Cardiac fibroblast (primary cell): ENCODE data around the gene ZNF77.

Experiments
- DNase-seq, 2 donors: peaks; one replicate each; pipeline versions ENCODE4 v3.0.0 to v3.0.0-alpha.2; 2010; ENCODE audit warnings: low read depth in 2 of 2
- H3K4me3 ChIP-seq, 2 donors: replicated peaks in 1 of 2; 1 replicate in 1 of 2; 2 replicates in 1 of 2; pipeline ENCODE4 v1.5.1; 2011; ENCODE audit warnings: low read depth in 2 of 2, low read length in 2 of 2, mild to moderate bottlenecking in 2 of 2, moderate library complexity in 1 of 2
- TF ChIP-seq, protein P1 (sequence below): IDR thresholded peaks from one replicate; pipeline ENCODE4 v1.5.1; 2011; ENCODE audit warnings: low read depth, mild to moderate bottlenecking, low read length, inconsistent platforms

The ZNF77 gene

DNA sequence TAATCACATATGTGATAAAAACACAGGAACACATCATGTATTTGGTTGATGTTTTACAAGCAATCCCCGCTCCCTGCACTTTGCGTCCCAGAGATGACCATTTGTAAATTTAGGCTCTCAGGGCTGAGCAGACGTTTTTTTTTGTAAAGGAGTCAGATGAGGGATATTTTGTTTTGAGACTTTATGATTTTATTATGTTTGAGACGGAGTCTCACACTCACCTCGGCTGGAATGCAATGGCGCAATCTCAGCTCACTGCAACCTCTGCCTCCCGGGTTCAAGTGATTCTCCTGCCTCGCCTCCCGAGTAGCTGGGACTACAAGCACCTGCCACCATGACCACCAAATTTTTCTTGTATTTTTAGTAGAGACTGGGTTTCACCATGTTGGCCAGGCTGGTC lies 34.0 kb upstream of the ZNF77 start:
- DNase-seq = peak; percentile 24 to 34
- no peak overlapping the region for H3K4me3 ChIP-seq

DNA sequence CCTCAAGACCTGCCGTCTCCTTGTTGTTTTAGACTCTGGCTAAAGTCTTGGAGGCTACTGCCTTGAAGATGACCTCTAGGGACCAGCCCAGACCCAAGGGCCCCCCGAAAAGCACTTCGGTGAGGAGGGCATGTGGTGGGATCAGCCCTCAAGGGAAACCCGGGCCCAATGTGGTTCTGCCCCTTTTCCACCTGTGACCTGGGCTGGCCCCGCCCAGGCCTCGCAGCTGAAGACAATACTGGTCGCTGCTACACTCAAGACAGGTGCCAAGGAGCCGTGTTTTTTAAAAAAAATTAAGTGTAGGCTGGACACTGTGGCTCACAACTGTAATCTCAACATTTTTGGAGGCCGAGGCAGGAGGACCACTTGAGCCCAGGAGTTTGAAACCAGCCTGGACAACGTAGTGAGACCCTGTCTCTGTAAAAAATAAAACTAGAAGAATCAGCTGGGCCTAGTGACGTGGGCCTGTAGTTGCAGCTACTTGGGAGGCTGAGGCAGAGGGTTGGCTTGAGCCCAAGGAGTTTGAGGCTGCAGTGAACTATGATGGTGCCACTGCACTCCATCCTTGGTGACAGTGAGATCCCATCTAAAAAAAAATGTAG lies 33.5 kb upstream of the ZNF77 start:
- TF ChIP-seq, protein P1, sequence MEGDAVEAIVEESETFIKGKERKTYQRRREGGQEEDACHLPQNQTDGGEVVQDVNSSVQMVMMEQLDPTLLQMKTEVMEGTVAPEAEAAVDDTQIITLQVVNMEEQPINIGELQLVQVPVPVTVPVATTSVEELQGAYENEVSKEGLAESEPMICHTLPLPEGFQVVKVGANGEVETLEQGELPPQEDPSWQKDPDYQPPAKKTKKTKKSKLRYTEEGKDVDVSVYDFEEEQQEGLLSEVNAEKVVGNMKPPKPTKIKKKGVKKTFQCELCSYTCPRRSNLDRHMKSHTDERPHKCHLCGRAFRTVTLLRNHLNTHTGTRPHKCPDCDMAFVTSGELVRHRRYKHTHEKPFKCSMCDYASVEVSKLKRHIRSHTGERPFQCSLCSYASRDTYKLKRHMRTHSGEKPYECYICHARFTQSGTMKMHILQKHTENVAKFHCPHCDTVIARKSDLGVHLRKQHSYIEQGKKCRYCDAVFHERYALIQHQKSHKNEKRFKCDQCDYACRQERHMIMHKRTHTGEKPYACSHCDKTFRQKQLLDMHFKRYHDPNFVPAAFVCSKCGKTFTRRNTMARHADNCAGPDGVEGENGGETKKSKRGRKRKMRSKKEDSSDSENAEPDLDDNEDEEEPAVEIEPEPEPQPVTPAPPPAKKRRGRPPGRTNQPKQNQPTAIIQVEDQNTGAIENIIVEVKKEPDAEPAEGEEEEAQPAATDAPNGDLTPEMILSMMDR = no peak
- H3K4me3 ChIP-seq = no peak overlapping the region
- peak; percentile 12 to 15 for DNase-seq

More for the DNA sequence above, 34.0 kb upstream of the ZNF77 start:
- TF ChIP-seq, protein P1 = no peak

DNA sequence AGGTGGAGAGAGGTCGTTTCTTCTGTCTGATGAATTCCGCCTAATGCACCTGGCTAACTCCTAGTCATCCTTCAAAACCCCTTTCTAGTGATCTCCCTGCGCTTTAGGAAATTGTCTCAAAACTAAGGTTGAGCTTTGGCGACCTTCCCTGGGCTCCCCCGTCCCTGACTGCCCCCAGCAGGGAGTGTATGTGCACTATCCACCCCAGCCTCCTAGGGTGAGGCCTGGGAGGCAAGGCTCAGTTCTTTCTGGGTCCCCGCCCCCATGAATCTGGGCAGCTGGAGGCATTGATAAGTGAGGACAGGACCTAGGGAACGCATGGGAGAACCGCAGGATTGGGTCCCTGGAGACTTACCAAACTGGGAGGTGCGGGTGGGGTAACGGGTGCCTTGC lies 33.0 kb upstream of the ZNF77 start:
- DNase-seq = peak in 1 of 2 donors; percentile 16

DNA sequence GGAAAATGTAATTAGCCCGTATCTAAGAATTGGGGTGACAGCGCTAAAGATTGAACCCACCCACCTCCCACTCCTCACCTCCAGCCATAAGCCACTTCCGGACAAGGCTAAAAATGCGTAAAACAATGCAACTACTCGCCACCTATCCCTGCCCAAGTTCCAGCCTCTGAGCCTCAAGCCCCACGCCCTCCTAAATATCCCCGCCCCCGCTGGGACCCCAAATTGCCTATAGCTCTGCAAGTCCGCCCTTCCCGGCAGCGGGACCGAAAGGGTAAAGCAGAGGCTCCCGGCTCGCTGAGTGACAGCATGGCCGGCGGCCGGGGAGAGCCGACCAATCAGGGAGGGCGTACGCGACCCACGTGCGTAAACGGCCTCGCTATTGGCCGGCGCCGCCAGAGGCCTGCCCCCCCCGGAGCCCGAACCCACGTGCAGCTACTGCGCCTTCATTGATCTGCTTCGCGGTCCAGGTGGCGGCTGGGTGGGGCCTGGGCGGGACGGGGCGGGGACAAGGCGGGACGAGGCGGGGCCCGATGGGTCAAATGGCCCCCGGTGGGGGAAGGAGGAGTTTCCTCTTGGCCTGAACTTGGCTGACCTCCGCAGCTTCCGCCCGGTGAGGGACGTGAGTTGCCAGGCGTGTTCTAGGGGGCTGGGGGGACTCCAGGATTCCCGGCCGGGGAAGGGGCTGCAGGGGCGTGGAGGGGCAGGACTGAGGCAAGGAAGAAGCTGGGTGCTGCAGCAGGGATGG lies 32.4 kb upstream of the ZNF77 start, which contains the start of gene TLE6:
TLE6 (plus strand) TSS at position 564 of the 745 bp plus-strand sequence. CDS start 670 bp downstream, outside the sequence.
- peak within 1 kb of the TSS; percentile 50 to 62 for H3K4me3 ChIP-seq
- TF ChIP-seq, protein P1 = no peak
- peak; percentile 93 to 97 for DNase-seq

More for the DNA sequence above, 33.0 kb upstream of the ZNF77 start:
- TF ChIP-seq, protein P1 = no peak
- H3K4me3 ChIP-seq = peak overlapping the region in 1 of 2 donors; percentile 33

DNA sequence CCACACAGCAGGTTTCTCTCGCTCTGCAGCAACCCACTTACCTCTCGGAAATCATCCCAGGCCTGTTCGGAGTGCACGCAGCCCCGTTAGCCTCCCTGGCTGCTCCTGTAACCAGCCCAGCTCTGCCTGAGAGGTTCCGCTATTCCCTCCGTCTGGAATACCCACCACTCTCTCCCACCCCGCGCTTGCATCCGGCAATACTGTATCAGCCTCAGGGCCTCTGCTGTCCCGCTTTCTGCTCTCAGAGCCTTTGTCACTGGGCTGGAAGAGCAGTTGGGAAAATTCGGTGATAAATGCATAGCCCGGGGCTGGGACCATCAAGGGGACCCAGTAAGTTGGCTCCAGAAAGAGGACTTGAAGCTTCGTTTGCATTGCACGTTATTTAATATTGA lies 31.8 kb upstream of the ZNF77 start:
- H3K4me3 ChIP-seq = peak overlapping the region; percentile 50 to 62

DNA sequence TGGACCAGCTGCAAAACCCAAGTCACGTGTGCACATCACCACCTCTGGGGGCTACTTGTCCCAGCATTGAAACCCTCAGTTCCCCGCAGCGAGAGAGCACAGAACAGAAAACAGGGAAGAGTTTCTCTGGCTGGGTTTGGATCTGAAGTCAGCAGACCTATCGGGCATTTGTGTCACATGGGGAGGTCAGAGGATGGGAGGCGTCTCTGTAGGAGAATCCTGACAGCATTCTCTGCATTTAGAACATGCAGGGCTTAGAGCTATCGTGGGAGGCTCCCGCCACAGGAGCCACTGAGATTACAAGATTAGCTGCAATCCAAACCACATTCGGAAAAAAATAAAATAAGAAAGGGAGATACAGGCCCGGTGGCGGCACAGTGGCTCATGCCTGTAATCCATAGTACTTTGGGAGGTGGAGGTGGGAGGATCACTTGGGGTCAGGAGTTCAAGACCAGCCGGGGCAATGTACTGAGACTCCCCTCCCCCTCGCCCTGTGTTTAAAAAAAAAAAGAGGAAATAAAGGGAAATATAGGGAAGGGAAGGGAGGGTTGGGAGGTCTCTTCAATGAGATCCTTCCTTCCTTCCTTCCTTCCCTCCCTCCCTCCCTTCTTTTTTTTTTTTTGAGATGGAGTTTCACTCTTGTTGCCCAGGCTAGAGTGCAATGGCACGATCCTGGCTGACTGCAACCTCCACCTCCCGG lies 29.7 kb upstream of the ZNF77 start:
- peak; percentile 37 to 81 for DNase-seq
- TF ChIP-seq, protein P1 = no peak
- H3K4me3 ChIP-seq = no peak overlapping the region

More for the DNA sequence above, 31.8 kb upstream of the ZNF77 start:
- TF ChIP-seq, protein P1 = no peak
- no peak for DNase-seq
